ENCODE results near the gene ZNF532.
"Not testable (repeated sequence)": the region's sequence is repeated elsewhere in the genome, so short reads cannot be mapped to it uniquely, and the experiment has no call there.

ZNF532 gene

DNA sequence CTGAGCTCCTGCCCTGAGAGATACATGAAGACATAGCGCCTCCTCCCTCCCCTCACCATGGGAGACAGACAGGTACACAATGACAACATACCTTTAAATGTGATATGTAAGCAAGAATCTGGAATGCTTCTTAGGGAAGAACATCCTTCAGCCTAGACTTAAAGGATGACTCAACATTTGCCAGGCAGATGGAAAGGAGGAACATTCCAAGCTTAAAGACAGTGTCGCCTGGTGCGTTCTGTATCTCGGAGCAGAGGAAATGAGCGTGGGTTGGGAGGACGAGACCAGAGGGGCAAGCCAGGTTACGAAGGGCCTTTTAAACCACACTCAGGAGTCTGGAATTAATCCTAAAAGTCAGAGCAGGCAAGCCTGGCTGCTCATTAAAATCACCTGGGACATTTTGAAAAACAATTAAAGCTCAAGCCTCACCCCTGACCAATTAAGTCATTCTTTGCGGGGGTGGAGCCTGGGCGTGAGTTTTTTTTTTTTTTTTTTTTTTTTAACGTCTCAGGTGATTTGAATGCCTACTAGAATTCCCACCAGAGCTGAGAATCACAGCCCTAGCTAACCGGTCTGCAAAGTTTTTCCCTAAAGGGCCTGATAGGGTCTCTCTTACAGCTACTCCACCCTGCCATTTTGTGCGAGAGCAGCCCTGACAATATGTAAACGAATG is 143.8 kb downstream of the ZNF532 start:
- DNase-seq (ENCODE audit: low read depth), result no peak

DNA sequence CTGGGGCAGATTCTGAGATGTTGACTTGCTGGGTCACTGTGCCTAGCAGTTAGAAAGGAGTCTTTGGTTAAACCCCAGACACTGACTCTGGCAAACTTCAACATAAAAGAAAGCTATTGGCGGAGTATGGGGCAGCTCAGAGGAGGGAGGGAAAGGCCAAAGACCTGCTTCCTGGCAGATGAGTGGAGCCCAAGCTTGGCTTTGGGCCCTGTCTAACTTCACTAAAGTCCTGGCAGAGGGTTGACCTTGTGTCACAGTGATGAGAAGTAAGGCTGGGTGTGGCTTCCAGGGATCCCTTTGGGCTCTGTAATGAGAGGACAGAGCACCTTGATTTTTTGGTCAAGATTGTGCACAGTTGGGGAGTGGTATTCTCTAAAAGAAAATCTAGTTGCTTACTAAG is 145.2 kb downstream of the ZNF532 start:
- DNase-seq (ENCODE audit: low read depth), result no peak

- DNase-seq (ENCODE audit: low read depth), result no peak
These were observed 146.6 kb downstream of the ZNF532 start for GRCh38 chr18:59011289-59011688.

DNA sequence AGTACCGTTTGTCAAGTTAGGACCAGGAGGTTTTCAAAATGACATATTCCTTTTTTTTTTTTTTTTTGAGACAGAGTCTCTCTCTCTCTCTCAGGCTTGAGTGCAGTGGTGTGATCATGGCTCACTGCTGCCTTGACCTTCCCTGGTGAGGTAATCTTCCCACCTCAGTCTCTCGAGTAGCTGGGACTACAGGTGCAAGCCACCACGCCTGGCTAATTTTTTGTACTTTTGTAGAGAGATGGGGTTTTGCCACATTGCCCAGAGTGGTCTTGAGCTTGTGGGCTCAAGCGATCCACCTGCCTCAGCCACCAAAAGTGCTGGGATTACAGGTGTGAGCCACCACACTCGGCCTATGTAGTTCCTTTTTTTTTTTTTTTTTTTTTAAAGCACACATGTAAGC is 147.1 kb downstream of the ZNF532 start:
- DNase-seq (ENCODE audit: low read depth), result no peak

DNA sequence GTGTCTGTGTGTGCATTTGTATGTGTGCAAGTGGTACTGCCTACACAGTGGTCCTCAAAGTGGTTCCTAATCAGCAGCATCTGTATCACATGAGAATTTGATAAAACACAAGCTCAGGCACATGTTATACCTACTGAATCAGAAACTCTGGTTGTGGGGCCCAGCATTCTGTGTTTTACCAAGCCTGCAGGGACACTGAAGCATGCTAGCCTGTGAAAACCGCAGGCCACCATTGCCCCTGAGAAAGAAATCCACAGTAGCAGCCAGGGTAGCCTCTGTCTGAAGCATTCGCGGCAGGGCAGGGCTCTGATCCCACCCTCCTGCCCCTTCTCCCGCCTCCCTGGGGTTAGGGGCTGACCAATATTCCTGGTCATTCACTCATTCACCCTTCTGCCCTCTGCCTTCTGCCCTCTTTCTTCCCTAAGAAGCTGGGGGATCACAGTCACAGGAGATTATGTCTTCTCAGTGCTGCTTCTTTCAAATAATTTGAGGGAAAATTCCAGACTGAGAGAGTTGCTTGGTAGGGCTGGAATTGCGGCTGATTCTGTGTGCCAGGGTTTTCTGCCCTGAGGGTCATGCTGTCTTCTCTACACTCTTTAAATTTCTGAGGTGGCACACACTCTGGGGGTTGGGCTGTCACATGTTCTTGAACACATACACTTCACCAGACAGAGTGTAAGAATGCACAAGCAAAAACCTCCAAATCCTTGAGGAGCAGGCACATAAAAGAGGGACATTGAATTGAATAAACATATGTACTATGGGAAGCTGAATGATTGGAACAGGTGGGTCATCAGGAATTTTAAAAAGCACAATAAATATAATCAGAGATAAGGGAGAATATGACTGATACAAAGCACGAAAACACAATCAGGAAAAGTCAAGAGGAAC is 148.4 kb downstream of the ZNF532 start:
- no peak for DNase-seq (ENCODE audit: low read depth)

DNA sequence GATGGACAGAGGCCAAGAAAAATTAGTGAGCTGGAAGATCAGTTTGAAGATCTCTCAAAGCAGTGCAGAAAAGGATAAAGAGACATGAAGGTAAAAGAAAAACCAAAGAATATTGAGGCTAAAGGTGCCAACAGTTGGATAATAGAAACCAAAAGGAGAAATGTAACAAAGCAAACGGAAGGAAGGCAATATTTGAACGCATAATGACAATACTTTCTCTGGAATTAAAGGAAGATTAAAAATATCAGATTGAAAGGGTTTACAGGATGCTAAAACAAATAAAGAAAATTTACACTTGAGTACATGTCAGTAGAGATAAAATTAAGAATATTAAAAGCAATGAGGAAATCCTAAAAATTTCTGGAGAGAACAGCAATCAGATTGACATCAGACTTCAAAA is 149.1 kb downstream of the ZNF532 start:
- DNase-seq (ENCODE audit: low read depth), result no peak

DNA sequence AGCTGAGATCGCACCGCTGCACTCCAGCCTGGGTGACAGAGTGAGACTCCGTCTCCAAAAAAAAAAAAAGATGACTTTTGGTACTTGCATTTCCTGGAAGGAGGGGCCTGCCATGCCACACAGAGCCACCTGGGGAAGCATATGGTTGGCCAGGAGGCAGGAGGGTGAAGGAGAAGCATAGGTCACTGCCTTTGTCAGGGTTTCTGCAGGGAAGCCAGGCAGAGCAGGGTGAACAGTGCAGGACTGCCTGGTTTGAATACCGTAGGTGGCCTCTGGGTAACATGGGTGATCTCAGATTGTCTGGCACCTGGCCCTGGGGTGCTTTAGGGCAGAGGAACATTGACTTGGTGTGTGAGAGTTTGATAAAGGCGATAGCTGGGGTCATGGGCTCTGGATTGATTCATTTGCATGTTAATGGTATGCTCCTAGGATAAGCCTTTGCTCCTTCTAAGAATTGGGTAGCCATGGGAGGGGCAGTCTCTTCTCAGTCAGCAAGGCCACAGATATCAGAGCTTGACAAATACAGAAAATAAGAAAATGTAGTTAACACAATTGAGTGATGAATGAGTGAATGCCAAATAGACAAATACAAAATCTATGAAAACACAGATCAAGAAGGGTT is 151.0 kb downstream of the ZNF532 start:
- no peak for DNase-seq (ENCODE audit: low read depth)

- DNase-seq (ENCODE audit: low read depth), result no peak
These were observed 156.8 kb downstream of the ZNF532 start for GRCh38 chr18:59021500-59021899.

GRCh38 chr18:59022167-59022945 is 157.7 kb downstream of the ZNF532 start:
- DNase-seq (ENCODE audit: low read depth), result peak; percentile 83

- DNase-seq (ENCODE audit: low read depth), result peak; percentile 76
These were observed 160.2 kb downstream of the ZNF532 start for GRCh38 chr18:59024829-59025228.

DNA sequence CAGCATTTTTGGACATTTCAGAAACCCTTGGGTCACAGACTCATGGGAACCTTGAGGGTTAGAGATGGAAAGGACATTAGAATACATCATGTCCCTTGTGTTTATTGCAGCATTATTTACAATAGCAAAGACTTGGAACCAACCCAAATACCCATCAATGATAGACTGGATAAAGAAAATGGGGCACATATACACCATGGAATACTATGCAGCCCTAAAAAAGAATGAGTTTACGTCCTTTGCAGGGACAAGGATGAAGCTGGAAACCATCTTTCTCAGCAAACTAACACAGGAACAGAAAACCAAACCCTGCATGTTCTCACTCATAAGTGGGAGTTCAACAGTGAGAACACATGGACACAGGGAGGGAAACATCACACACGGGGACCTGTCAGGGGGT is 160.9 kb downstream of the ZNF532 start:
- DNase-seq (ENCODE audit: low read depth), result not testable (repeated sequence)

DNA sequence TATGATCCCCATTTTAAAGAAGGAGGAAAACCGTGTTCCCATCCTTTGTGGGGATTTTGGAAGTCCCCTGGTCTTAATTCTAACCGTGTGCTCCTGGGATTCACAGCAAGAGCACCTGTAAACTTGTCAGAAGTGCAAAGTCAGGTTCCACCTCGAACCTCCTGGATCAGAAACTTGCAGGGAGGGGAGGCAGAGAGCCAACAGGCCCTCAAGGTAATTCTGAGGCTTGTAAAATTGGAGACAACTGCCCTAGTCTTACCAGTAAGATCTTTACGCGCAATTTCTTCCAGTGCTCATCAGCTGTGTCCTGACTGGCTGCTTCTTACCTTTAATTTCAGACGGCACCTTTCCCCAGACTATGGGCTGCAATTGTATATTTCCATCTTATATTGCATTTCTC is 161.7 kb downstream of the ZNF532 start:
- no peak for DNase-seq (ENCODE audit: low read depth)

DNA sequence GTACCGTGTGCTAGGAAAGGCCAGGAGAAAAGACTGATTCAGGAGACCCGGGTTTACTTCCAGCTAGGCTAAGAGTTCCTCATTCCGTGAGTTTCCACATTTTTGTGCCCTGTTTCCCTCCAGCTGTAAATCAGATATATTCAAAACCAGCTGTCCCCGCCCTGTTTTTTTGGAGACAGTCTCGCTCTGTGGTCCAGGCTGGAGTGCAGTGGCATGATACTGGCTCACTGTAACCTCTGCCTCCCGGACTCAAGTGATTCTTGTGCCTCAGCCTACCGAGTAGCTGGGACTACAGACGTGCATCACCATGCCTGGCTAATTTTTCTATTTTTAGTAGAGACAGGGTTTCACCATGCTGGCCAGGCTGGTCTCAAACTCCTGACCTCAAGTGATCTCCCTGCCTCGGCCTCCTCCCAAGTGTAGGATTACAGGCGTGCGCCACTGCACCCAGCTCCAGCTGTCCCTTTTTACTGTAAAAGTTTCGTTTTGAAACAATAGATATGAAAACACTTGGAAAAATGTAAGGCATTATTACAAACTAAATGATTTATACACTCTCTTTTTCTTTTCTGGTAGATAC is 162.2 kb downstream of the ZNF532 start:
- DNase-seq (ENCODE audit: low read depth), result no peak

- no peak for DNase-seq (ENCODE audit: low read depth)
These were observed 165.2 kb downstream of the ZNF532 start for GRCh38 chr18:59029663-59030429.

DNA sequence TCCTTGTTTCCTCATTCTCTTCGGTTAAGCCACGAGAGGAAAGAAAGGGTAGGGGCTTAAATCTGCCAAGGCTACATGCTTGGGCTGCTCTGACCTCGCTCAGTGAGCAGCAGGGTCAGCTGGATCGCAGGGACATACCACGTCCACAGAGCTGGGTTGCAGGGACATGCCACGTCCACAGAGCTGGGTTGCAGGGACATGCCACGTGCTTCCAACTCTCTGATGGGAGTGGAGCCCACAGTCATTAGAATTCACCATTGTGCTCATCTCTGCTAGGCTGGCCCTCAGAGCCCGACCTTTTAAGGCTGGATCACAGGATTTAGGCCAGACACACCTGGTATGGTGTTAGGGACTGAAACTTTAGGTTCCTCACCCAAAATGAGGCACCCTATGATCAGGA is 167.6 kb downstream of the ZNF532 start:
- no peak for DNase-seq (ENCODE audit: low read depth)

DNA sequence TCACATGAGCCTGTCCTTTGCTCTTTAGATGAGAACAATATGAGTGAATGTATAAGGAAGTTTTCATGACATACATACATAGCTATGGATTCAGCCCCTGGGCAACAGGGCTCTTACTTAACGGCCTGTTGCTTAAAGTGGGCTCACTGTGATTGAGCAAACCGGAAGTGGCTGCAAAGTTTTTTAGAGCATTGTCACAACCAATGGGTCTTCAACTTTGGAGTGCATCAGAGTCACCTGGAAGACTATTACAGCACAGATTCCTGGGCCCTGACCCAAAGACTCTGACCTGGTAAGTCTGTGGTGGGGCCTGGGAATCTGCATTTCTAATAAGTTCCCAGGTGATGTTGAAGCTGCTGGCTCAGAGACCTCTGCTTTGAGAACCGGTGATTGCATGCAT is 168.7 kb downstream of the ZNF532 start:
- DNase-seq (ENCODE audit: low read depth), result no peak

GRCh38 chr18:59033974-59034373 is 169.3 kb downstream of the ZNF532 start:
- no peak for DNase-seq (ENCODE audit: low read depth)

- DNase-seq (ENCODE audit: low read depth), result no peak
These were observed 170.9 kb downstream of the ZNF532 start for GRCh38 chr18:59035591-59035990.
